ENCODE measurements around the gene GOLGA1. TPM values are rescaled to one million over a fixed set of nuclear protein-coding genes. Genes with fewer than 3 reads are reported as not detected.

The GOLGA1 gene
- total and polyA plus RNA-seq, 2 of the 13 experiments (the other 11 are each of a cell fraction or from before 2014, with no cell fraction given): 12.7 to 15.9 TPM

DNA sequence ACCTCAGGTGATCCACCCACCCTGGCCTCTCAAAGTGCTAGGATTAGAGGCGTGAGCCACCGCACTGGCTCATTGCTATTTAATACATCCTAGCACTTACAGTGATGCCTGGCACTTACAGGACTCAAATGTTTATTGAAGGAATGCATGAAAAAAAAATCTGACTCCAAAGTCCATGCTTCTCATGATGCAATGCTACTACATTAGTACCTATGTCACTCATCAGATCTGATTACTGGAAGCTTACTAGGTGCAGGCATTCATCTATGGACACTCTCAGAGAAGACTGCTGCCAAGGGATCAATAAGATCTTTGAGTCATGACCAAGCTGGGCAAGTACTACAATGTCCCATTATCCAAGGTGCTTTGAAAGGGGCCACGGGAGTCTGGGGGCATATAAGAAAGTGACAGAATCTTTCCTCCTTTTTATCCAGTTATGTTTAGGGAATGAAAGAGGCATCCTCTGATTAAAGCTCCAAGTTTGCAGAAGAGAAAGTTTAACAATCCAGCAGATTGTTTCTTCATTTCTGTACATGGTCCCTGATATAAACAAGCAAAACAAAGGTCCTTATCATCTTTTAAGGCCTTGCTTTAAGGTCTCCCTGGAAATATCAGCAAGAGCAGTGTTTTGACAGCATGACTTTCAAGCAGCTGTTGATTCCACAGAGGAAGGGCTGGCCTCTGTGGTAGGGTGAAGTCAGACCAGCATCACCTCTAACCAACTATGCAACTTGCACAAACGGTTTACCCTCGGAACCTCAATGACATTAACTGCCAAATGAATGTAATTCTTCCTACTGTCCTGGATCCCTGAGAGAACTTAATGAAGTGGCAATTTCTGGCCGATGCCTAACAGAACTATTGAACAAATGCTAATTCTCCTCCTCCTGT is 43.1 kb downstream of the GOLGA1 start (continued):
- TF ChIP-seq, protein P1, sequence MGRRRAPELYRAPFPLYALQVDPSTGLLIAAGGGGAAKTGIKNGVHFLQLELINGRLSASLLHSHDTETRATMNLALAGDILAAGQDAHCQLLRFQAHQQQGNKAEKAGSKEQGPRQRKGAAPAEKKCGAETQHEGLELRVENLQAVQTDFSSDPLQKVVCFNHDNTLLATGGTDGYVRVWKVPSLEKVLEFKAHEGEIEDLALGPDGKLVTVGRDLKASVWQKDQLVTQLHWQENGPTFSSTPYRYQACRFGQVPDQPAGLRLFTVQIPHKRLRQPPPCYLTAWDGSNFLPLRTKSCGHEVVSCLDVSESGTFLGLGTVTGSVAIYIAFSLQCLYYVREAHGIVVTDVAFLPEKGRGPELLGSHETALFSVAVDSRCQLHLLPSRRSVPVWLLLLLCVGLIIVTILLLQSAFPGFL (CRISPR knock-in tag; IDR thresholded peaks at IDR 0.05): no peak
- TF ChIP-seq MAFK (conservative IDR thresholded peaks at IDR 0.05 in 1 of 2, IDR thresholded peaks at IDR 0.05 in 1 of 2; ENCODE audit: low read length in 2 of 2) (0 out of 4 replicates have a peak, but pooled peaks of 1 of the 2 experiments have one; percentile 1), JUN (CRISPR knock-in tag; IDR thresholded peaks at IDR 0.05) (no peak), ZIK1 (CRISPR knock-in tag; IDR thresholded peaks at IDR 0.05; ENCODE audit: borderline replicate concordance, low read depth) (no peak), FOXA3 (CRISPR knock-in tag; IDR thresholded peaks at IDR 0.05) (peak; percentile 71), SOX6 (IDR thresholded peaks at IDR 0.05) (no peak), SOX6 (CRISPR knock-in tag; IDR thresholded peaks at IDR 0.05) (peak; percentile 76), ISL2 (CRISPR knock-in tag; IDR thresholded peaks at IDR 0.05) (peak; percentile 49; the same call in 1 of the 2 replicates), ZNF24 (IDR thresholded peaks at IDR 0.05) (peak; percentile 68), ZNF780A (CRISPR knock-in tag; IDR thresholded peaks at IDR 0.05) (peak; percentile 73; the same call in 1 of the 2 replicates), SOX13 (IDR thresholded peaks at IDR 0.05) (no peak), SOX13 (CRISPR knock-in tag; conservative IDR thresholded peaks at IDR 0.05 in 1 of 2, IDR thresholded peaks at IDR 0.05 in 1 of 2) (peak in 1 of 2 experiments; percentile 48; a peak in 1 of 4 replicates), FOSL2 (CRISPR knock-in tag; IDR thresholded peaks at IDR 0.05) (peak; percentile 81), ZNF75D (CRISPR knock-in tag; IDR thresholded peaks at IDR 0.05; ENCODE audit: borderline replicate concordance) (no peak), HMG20B (CRISPR knock-in tag; conservative IDR thresholded peaks at IDR 0.05) (no peak)
- TF ChIP-seq, protein P2, sequence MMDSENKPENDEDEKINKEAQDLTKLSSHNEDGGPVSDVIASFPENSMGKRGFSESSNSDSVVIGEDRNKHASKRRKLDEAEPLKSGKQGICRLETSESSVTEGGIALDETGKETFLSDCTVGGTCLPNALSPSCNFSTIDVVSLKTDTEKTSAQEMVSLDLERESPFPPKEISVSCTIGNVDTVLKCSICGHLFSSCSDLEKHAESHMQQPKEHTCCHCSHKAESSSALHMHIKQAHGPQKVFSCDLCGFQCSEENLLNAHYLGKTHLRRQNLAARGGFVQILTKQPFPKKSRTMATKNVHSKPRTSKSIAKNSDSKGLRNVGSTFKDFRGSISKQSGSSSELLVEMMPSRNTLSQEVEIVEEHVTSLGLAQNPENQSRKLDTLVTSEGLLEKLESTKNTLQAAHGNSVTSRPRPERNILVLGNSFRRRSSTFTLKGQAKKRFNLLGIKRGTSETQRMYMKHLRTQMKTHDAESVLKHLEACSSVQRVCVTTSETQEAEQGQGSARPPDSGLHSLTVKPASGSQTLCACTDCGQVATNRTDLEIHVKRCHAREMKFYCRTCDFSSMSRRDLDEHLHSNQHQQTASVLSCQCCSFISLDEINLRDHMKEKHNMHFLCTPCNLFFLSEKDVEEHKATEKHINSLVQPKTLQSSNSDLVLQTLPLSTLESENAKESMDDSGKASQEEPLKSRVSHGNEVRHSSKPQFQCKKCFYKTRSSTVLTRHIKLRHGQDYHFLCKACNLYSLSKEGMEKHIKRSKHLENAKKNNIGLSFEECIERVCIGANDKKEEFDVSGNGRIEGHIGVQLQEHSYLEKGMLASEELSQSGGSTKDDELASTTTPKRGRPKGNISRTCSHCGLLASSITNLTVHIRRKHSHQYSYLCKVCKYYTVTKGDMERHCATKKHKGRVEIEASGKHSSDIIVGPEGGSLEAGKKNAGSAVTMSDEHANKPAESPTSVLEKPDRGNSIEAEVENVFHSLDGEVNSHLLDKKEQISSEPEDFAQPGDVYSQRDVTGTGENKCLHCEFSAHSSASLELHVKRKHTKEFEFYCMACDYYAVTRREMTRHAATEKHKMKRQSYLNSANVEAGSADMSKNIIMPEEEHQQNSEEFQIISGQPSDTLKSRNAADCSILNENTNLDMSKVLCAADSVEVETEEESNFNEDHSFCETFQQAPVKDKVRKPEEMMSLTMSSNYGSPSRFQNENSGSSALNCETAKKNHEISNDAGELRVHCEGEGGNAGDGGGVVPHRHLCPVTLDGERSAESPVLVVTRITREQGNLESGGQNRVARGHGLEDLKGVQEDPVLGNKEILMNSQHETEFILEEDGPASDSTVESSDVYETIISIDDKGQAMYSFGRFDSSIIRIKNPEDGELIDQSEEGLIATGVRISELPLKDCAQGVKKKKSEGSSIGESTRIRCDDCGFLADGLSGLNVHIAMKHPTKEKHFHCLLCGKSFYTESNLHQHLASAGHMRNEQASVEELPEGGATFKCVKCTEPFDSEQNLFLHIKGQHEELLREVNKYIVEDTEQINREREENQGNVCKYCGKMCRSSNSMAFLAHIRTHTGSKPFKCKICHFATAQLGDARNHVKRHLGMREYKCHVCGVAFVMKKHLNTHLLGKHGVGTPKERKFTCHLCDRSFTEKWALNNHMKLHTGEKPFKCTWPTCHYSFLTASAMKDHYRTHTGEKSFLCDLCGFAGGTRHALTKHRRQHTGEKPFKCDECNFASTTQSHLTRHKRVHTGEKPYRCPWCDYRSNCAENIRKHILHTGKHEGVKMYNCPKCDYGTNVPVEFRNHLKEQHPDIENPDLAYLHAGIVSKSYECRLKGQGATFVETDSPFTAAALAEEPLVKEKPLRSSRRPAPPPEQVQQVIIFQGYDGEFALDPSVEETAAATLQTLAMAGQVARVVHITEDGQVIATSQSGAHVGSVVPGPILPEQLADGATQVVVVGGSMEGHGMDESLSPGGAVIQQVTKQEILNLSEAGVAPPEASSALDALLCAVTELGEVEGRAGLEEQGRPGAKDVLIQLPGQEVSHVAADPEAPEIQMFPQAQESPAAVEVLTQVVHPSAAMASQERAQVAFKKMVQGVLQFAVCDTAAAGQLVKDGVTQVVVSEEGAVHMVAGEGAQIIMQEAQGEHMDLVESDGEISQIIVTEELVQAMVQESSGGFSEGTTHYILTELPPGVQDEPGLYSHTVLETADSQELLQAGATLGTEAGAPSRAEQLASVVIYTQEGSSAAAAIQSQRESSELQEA (CRISPR knock-in tag; IDR thresholded peaks at IDR 0.05; ENCODE audit: not compliant biosample characterization): no peak

All from HepG2 (cell line).